Epithelial cell of prostate (primary cell): ENCODE results near the gene VRK1.
"Not testable (repeated sequence)": the region's sequence is repeated elsewhere in the genome, so short reads cannot be mapped to it uniquely, and the experiment has no call there.

Experiments
- DNase-seq: peaks from one replicate; pipeline ENCODE4 v3.0.0-alpha.2; 2011; ENCODE audit warnings: low read depth, low spot score
- H3K27ac ChIP-seq: fragments of 450-650 bp; 2 replicates; pipeline ENCODE4 v1.5.1; 2017; ENCODE audit warnings: mild to moderate bottlenecking

VRK1 gene

GRCh38 chr14:96796851-96797581 lies at the start of gene VRK1:
Gene VRK1, plus strand, starts transcription at chr14:96797382. Its CDS starts 36,090 bp downstream, at chr14:96833472.
- peak; percentile 84 for DNase-seq
- peak within 1 kb of the TSS; percentile 29 for H3K27ac ChIP-seq

GRCh38 chr14:96747608-96748007 lies 49.6 kb upstream of the VRK1 start:
- no peak for DNase-seq
- H3K27ac ChIP-seq, result no peak overlapping the region

- no peak overlapping the region for H3K27ac ChIP-seq
- DNase-seq, result no peak
These were observed 48.8 kb upstream of the VRK1 start for GRCh38 chr14:96748362-96748761.

- no peak for DNase-seq
- H3K27ac ChIP-seq, result no peak overlapping the region
These were observed 45.7 kb upstream of the VRK1 start for GRCh38 chr14:96751505-96751904.

GRCh38 chr14:96752125-96752524 lies 45.1 kb upstream of the VRK1 start:
- no peak for DNase-seq
- no peak overlapping the region for H3K27ac ChIP-seq

- no peak overlapping the region for H3K27ac ChIP-seq
- no peak for DNase-seq
These were observed 44.6 kb upstream of the VRK1 start for GRCh38 chr14:96752594-96752993.

GRCh38 chr14:96754162-96754844 lies 42.9 kb upstream of the VRK1 start:
- H3K27ac ChIP-seq, result no peak overlapping the region
- DNase-seq, result no peak

- no peak overlapping the region for H3K27ac ChIP-seq
- DNase-seq, result no peak
These were observed 42.4 kb upstream of the VRK1 start for GRCh38 chr14:96754845-96755184.

- no peak overlapping the region for H3K27ac ChIP-seq
- no peak for DNase-seq
These were observed 40.4 kb upstream of the VRK1 start for GRCh38 chr14:96756745-96757144.

GRCh38 chr14:96757456-96757855 lies 39.7 kb upstream of the VRK1 start:
- H3K27ac ChIP-seq, result no peak overlapping the region
- DNase-seq, result no peak

- no peak for DNase-seq
- H3K27ac ChIP-seq, result no peak overlapping the region
These were observed 36.1 kb upstream of the VRK1 start for GRCh38 chr14:96761066-96761465.

GRCh38 chr14:96762650-96763049 lies 34.5 kb upstream of the VRK1 start:
- H3K27ac ChIP-seq, result no peak overlapping the region
- DNase-seq, result peak; percentile 14

- H3K27ac ChIP-seq, result no peak overlapping the region
- DNase-seq, result no peak
These were observed 33.2 kb upstream of the VRK1 start for GRCh38 chr14:96764012-96764411.

- H3K27ac ChIP-seq, result not testable (repeated sequence)
These were observed 32.0 kb upstream of the VRK1 start for GRCh38 chr14:96765205-96765604.

GRCh38 chr14:96772929-96773328 lies 24.3 kb upstream of the VRK1 start:
- no peak overlapping the region for H3K27ac ChIP-seq
- DNase-seq, result no peak

More at GRCh38 chr14:96765205-96765604, 32.0 kb upstream of the VRK1 start:
- DNase-seq, result not testable (repeated sequence)

- H3K27ac ChIP-seq, result no peak overlapping the region
- DNase-seq, result no peak
These were observed 20.4 kb upstream of the VRK1 start for GRCh38 chr14:96776791-96777190.

- DNase-seq, result no peak
- no peak overlapping the region for H3K27ac ChIP-seq
These were observed 16.7 kb upstream of the VRK1 start for GRCh38 chr14:96780500-96780899.

GRCh38 chr14:96781371-96781770 lies 15.8 kb upstream of the VRK1 start:
- DNase-seq, result no peak
- no peak overlapping the region for H3K27ac ChIP-seq

- no peak for DNase-seq
- peak overlapping the region; percentile 64 for H3K27ac ChIP-seq
These were observed 14.7 kb upstream of the VRK1 start for GRCh38 chr14:96782436-96782835.

- no peak for DNase-seq
- H3K27ac ChIP-seq, result peak overlapping the region; percentile 64
These were observed 13.9 kb upstream of the VRK1 start for GRCh38 chr14:96783043-96783914.

GRCh38 chr14:96783915-96784224 lies 13.3 kb upstream of the VRK1 start:
- DNase-seq, result no peak

More at GRCh38 chr14:96783915-96784224, 13.3 kb upstream of the VRK1 start:
- peak overlapping the region; percentile 64 for H3K27ac ChIP-seq
